ENCODE results near the gene ADIPOR2.
A peak's percentile ranks its signal among the peaks of the same experiment; 100 is the strongest.

Gene ADIPOR2, protein sequence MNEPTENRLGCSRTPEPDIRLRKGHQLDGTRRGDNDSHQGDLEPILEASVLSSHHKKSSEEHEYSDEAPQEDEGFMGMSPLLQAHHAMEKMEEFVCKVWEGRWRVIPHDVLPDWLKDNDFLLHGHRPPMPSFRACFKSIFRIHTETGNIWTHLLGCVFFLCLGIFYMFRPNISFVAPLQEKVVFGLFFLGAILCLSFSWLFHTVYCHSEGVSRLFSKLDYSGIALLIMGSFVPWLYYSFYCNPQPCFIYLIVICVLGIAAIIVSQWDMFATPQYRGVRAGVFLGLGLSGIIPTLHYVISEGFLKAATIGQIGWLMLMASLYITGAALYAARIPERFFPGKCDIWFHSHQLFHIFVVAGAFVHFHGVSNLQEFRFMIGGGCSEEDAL

GRCh38 chr12:1690578-1691122 is at the start of gene ADIPOR2:
Gene ADIPOR2, plus strand, starts transcription at chr12:1691070. Its CDS starts 63,274 bp downstream, at chr12:1754344.
- peak within 1 kb of the TSS; percentile 74 for H3K27ac ChIP-seq (ENCODE audit: low read length)
- no peaks in the 10 kb centered on the region for H3K27me3 ChIP-seq (ENCODE audit: insufficient read depth, low read length)
- no peaks in the 10 kb centered on the region for H3K9me3 ChIP-seq (ENCODE audit: insufficient read depth, low read depth, low read length)
- peak within 1 kb of the TSS; percentile 99 for H3K4me3 ChIP-seq (ENCODE audit: low read length)
- H3K36me3 ChIP-seq (ENCODE audit: insufficient read depth, low read depth, low read length) = no peaks in the 10 kb centered on the region; the same call in 1 of the 2 replicates
- H3K9ac ChIP-seq (ENCODE audit: low read depth, low read length) = peak within 1 kb of the TSS; percentile 95
- peaks cover 7% of the 10 kb centered on the region for H3K4me1 ChIP-seq (ENCODE audit: insufficient read depth, low read length)

DNA sequence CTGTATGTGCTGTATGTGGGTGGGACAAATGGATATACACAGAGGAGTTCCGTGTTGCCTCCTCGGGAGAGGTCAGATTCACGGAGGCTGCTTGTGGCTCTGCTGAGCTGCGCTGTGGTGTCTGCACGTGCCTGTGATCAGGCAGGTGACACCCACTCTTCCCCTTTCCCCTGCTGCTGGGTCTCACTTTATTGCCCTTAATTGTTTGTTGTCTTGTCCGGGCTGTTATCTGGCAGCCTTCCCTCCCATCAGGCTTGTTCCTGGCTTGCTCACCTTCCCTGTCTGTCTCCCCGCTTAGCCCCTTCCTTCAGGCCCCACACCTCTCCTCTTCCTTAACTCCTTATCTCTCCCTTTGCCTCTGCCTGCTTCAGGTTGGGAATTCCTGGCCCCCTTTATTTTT is 48.4 kb upstream of the ADIPOR2 start:
- Histone ChIP-seq H3K9me3 (ENCODE audit: insufficient read depth, low read depth, low read length) (no peaks in the 10 kb centered on the region), H3K27ac (ENCODE audit: low read length) (no peak overlapping the region), H3K4me3 (ENCODE audit: low read length) (no peak overlapping the region), H3K36me3 (ENCODE audit: insufficient read depth, low read depth, low read length) (no peaks in the 10 kb centered on the region), H3K4me1 (ENCODE audit: insufficient read depth, low read length) (no peaks in the 10 kb centered on the region), H3K27me3 (ENCODE audit: insufficient read depth, low read length) (no peaks in the 10 kb centered on the region), H3K9ac (ENCODE audit: low read depth, low read length) (no peak overlapping the region)

GRCh38 chr12:1643043-1643442 is 47.8 kb upstream of the ADIPOR2 start:
- Histone ChIP-seq H3K36me3 (ENCODE audit: insufficient read depth, low read depth, low read length) (no peaks in the 10 kb centered on the region), H3K4me3 (ENCODE audit: low read length) (no peak overlapping the region), H3K9ac (ENCODE audit: low read depth, low read length) (no peak overlapping the region), H3K27ac (ENCODE audit: low read length) (no peak overlapping the region), H3K4me1 (ENCODE audit: insufficient read depth, low read length) (no peaks in the 10 kb centered on the region), H3K9me3 (ENCODE audit: insufficient read depth, low read depth, low read length) (no peaks in the 10 kb centered on the region), H3K27me3 (ENCODE audit: insufficient read depth, low read length) (no peaks in the 10 kb centered on the region)

GRCh38 chr12:1643905-1644533 is 46.9 kb upstream of the ADIPOR2 start:
- Histone ChIP-seq H3K27me3 (ENCODE audit: insufficient read depth, low read length) (no peaks in the 10 kb centered on the region; the same call in 1 of the 2 replicates), H3K9ac (ENCODE audit: low read depth, low read length) (no peak overlapping the region), H3K4me1 (ENCODE audit: insufficient read depth, low read length) (no peaks in the 10 kb centered on the region), H3K9me3 (ENCODE audit: insufficient read depth, low read depth, low read length) (no peaks in the 10 kb centered on the region), H3K4me3 (ENCODE audit: low read length) (no peak overlapping the region), H3K36me3 (ENCODE audit: insufficient read depth, low read depth, low read length) (no peaks in the 10 kb centered on the region), H3K27ac (ENCODE audit: low read length) (no peak overlapping the region)

DNA sequence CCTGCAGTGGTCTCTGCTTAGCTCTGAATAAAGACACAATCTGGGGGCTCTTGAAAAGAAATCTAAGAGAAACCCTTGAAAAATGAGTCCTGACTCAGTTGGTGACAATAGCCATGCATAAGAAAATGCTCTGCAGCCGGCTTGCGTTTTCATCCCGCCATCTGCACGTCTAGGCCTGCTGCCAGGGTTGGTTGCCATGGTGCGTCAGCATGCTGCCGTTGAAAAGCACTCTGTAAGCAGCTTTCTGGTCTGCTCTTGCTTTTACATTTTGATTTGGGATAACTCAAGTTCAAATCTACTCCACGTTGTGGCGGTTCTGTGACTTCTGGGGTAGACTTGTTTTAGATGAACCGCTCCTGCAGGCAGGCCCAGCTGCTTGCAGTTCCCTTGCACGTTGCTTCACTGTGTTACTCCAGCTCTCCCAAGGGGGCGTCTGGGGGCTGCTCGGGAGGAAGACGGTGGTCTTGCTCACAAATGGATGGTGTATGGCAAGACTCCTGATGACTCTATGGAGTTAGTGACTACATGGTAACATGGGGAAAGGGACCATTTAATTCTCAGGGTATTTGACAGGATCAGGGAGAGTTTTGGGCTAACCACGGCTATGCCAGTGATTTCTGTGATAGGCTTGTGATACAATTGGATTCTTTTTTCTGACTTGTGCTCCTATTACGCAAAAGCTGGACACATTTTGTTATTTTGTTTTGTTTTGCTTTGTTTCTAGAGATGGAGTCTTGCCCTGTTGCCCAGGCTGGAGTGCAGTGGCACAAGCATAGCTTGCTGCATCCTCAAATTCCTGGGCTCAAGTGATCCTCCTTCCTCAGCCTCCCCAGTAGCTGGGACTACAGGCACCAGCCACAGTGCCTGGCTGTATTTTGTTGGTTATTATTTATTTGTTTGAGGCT is 46.1 kb upstream of the ADIPOR2 start:
- Histone ChIP-seq H3K9ac (ENCODE audit: low read depth, low read length) (no peak overlapping the region), H3K4me3 (ENCODE audit: low read length) (no peak overlapping the region), H3K9me3 (ENCODE audit: insufficient read depth, low read depth, low read length) (no peaks in the 10 kb centered on the region), H3K27me3 (ENCODE audit: insufficient read depth, low read length) (no peaks in the 10 kb centered on the region; the same call in 1 of the 2 replicates), H3K27ac (ENCODE audit: low read length) (no peak overlapping the region), H3K36me3 (ENCODE audit: insufficient read depth, low read depth, low read length) (no peaks in the 10 kb centered on the region), H3K4me1 (ENCODE audit: insufficient read depth, low read length) (no peaks in the 10 kb centered on the region)

DNA sequence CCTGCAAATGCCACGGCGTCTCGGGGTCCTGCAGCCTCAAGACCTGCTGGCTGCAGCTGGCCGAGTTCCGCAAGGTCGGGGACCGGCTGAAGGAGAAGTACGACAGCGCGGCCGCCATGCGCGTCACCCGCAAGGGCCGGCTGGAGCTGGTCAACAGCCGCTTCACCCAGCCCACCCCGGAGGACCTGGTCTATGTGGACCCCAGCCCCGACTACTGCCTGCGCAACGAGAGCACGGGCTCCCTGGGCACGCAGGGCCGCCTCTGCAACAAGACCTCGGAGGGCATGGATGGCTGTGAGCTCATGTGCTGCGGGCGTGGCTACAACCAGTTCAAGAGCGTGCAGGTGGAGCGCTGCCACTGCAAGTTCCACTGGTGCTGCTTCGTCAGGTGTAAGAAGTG is 45.1 kb upstream of the ADIPOR2 start:
- Histone ChIP-seq H3K27me3 (ENCODE audit: insufficient read depth, low read length) (no peaks in the 10 kb centered on the region; the same call in 1 of the 2 replicates), H3K4me1 (ENCODE audit: insufficient read depth, low read length) (no peaks in the 10 kb centered on the region; the same call in 1 of the 2 replicates), H3K9me3 (ENCODE audit: insufficient read depth, low read depth, low read length) (no peaks in the 10 kb centered on the region), H3K9ac (ENCODE audit: low read depth, low read length) (no peak overlapping the region), H3K4me3 (ENCODE audit: low read length) (no peak overlapping the region), H3K27ac (ENCODE audit: low read length) (no peak overlapping the region), H3K36me3 (ENCODE audit: insufficient read depth, low read depth, low read length) (no peaks in the 10 kb centered on the region)

GRCh38 chr12:1646569-1647284 is 44.1 kb upstream of the ADIPOR2 start:
- no peak overlapping the region for H3K9ac ChIP-seq (ENCODE audit: low read depth, low read length)
- no peak overlapping the region for H3K4me3 ChIP-seq (ENCODE audit: low read length)
- H3K4me1 ChIP-seq (ENCODE audit: insufficient read depth, low read length) = no peaks in the 10 kb centered on the region; the same call in 1 of the 2 replicates
- H3K27ac ChIP-seq (ENCODE audit: low read length) = no peak overlapping the region
- H3K9me3 ChIP-seq (ENCODE audit: insufficient read depth, low read depth, low read length) = no peaks in the 10 kb centered on the region
- no peaks in the 10 kb centered on the region; the same call in 1 of the 2 replicates for H3K27me3 ChIP-seq (ENCODE audit: insufficient read depth, low read length)
- no peaks in the 10 kb centered on the region for H3K36me3 ChIP-seq (ENCODE audit: insufficient read depth, low read depth, low read length)

DNA sequence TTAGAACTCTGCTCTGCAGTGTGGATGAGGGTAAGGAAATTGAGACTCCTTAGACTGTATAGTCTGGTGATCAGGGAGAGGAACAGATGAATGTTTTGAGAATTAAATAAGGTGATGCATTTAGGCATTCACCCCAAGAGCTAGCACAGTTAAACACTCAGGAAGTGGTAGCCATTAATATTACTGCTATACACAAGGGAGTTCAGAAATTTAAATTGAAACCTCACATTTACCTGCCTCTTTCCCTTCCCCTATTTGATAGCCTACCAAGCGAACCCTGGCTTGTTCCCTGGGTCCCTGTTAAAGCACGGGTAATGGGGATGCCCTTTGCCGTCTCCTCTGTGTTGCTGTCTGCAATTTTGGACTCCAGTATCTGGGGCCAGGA is 43.6 kb upstream of the ADIPOR2 start:
- Histone ChIP-seq H3K9me3 (ENCODE audit: insufficient read depth, low read depth, low read length) (no peaks in the 10 kb centered on the region), H3K36me3 (ENCODE audit: insufficient read depth, low read depth, low read length) (no peaks in the 10 kb centered on the region), H3K27me3 (ENCODE audit: insufficient read depth, low read length) (no peaks in the 10 kb centered on the region; the same call in 1 of the 2 replicates), H3K4me1 (ENCODE audit: insufficient read depth, low read length) (no peaks in the 10 kb centered on the region; the same call in 1 of the 2 replicates), H3K9ac (ENCODE audit: low read depth, low read length) (no peak overlapping the region), H3K4me3 (ENCODE audit: low read length) (no peak overlapping the region), H3K27ac (ENCODE audit: low read length) (no peak overlapping the region)

DNA sequence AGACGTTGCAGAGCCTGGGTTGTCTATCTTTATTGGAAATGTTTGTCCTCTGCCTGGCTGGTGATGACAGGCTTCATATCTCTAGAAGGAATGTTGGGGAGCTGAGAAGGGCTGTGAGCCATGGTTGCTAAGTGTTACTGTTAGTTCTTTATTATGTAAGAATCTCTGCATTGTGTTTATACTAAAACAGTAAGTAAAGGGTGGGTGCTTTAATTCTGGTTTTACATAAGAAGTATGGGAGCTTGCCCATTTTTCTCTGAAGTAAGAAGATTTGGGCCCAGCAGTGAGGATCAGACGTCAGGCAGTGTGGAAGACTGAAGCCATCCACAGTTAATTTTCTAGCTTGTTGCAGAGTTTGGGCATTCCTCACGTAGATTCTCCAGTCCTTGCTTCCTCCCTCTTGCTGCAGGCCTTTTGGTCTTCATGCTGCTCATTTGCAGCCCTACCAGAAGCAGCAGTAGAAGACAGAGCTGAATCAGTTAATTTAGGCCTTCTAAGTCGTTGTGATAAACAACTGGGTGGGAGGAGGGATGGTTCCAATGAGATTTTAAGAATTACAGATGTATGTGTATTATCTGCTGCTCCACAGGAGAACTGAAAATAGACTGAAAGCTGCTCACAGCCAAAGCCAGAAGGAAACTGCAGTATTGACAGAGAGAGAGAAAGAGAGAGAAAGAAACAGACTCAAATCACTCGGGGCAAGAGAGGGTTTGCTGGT is 40.5 kb upstream of the ADIPOR2 start:
- Histone ChIP-seq H3K9ac (ENCODE audit: low read depth, low read length) (no peak overlapping the region), H3K27me3 (ENCODE audit: insufficient read depth, low read length) (no peaks in the 10 kb centered on the region; the same call in 1 of the 2 replicates), H3K27ac (ENCODE audit: low read length) (no peak overlapping the region), H3K9me3 (ENCODE audit: insufficient read depth, low read depth, low read length) (no peaks in the 10 kb centered on the region), H3K4me1 (ENCODE audit: insufficient read depth, low read length) (no peaks in the 10 kb centered on the region; the same call in 1 of the 2 replicates), H3K36me3 (ENCODE audit: insufficient read depth, low read depth, low read length) (no peaks in the 10 kb centered on the region), H3K4me3 (ENCODE audit: low read length) (no peak overlapping the region)

DNA sequence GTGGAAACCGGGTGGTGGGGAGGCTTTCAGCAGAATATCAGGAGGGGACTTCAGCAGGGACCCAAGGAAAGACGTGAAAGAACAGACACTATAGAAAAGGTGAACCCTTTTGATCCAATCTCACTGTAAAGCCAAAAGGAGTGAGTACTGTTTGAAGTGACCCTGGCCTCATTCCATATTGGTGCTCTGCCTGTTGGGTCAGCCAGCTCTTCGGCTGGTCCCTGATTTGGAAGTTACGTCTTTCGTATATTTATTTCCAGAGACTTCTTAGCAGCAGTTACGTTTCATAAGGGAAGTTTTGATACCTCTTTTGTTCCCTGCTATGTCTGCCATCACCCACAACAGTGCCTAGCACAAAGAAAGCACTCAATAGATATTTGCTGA is 39.9 kb upstream of the ADIPOR2 start:
- H3K9ac ChIP-seq (ENCODE audit: low read depth, low read length) = no peak overlapping the region

More for the DNA sequence above, 39.9 kb upstream of the ADIPOR2 start:
- Histone ChIP-seq H3K4me3 (ENCODE audit: low read length) (no peak overlapping the region), H3K9me3 (ENCODE audit: insufficient read depth, low read depth, low read length) (no peaks in the 10 kb centered on the region), H3K4me1 (ENCODE audit: insufficient read depth, low read length) (no peaks in the 10 kb centered on the region; the same call in 1 of the 2 replicates), H3K27ac (ENCODE audit: low read length) (no peak overlapping the region), H3K36me3 (ENCODE audit: insufficient read depth, low read depth, low read length) (no peaks in the 10 kb centered on the region), H3K27me3 (ENCODE audit: insufficient read depth, low read length) (no peaks in the 10 kb centered on the region; the same call in 1 of the 2 replicates)

All from iPS-20b (cell line).